BLaER1 (cell line): Measurements from ENCODE around the gene KLHL24.
"Not testable (repeated sequence)": the region's sequence is repeated elsewhere in the genome, so short reads cannot be mapped to it uniquely, and the experiment has no call there.

Experiments
- H3K27ac ChIP-seq: shearing (Covaris generic); formaldehyde crosslinking; 2 replicates; pipeline ENCODE4 v1.8.1; 2022
- H3K27me3 ChIP-seq: shearing (Covaris generic); formaldehyde crosslinking; 2 replicates; pipeline ENCODE4 v1.8.1; 2022
- H3K36me3 ChIP-seq: shearing (Covaris generic); formaldehyde crosslinking; 2 replicates; pipeline ENCODE4 v1.8.1; 2022
- H3K4me1 ChIP-seq: shearing (Covaris generic); formaldehyde crosslinking; 2 replicates; pipeline ENCODE4 v1.8.1; 2022
- H3K4me2 ChIP-seq: shearing (Covaris generic); formaldehyde crosslinking; 2 replicates; pipeline ENCODE4 v1.8.1; 2022
- H3K4me3 ChIP-seq: shearing (Covaris generic); formaldehyde crosslinking; 2 replicates; pipeline ENCODE4 v1.8.1; 2022
- H3K9ac ChIP-seq: shearing (Covaris generic); formaldehyde crosslinking; 2 replicates; pipeline ENCODE4 v1.8.1; 2022
- H3K9me3 ChIP-seq: shearing (Covaris generic); formaldehyde crosslinking; 2 replicates; pipeline ENCODE4 v1.8.1; 2022
- H4K20me1 ChIP-seq: shearing (Covaris generic); formaldehyde crosslinking; 2 replicates; pipeline ENCODE4 v1.8.1; 2022
- Cebpa-rat ChIP-seq: shearing (Covaris generic); IDR thresholded peaks from 2 replicates; pipeline ENCODE4 v1.8.1; 2022

Gene KLHL24

DNA sequence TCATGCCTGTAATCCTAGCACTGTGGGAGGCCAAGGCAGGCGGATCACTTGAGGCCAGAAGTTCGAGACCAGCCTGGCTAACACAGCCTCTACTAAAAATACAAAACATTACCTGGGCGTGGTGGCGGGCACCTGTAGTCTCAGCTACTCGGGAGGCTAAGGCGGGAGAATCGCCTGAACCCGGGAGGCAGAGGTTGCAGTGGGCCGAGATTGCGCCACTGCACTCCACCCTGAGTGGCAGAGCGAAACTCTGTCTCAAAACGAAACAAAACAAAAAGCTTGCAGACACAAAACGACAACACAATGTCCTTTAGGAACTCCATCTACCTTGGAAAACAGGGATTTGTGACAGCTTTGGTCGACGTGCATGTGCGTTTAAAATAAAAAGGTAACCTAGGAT lies 716 bp upstream of the KLHL24 start:
- Histone ChIP-seq H3K27ac (peak overlapping the region; percentile 97), H3K27me3 (no peaks in the 10 kb centered on the region), H3K4me3 (peak overlapping the region; percentile 95), H3K9me3 (no peaks in the 10 kb centered on the region; the same call in 1 of the 2 replicates), H4K20me1 (peaks cover 31% of the 10 kb centered on the region), H3K9ac (peak overlapping the region; percentile 96; the same call in 1 of the 2 replicates), H3K36me3 (peaks cover 15% of the 10 kb centered on the region; the same call in 1 of the 2 replicates), H3K4me2 (peak overlapping the region; percentile 80), H3K4me1 (peaks cover 23% of the 10 kb centered on the region)
- peak; percentile 56; the same call in 1 of the 2 replicates for TF ChIP-seq Cebpa-rat

DNA sequence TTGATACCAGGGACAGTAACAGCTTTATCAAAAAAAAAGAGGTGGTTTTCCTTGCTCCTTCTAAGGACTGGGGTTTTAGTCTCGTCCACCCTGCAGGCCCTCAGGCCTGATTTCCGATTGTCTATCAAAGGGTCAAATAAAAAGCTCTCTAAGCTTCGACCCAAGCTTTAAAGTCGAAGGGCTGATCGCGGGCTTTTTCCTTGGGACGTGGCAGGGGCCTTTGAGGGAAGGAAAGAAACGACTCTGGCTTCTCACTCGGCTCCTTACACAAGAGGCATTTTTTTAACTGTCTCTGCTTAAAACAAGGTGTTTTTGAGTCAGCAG lies 354 bp upstream of the KLHL24 start:
- Histone ChIP-seq H3K4me1 (peaks cover 23% of the 10 kb centered on the region), H3K27ac (peak overlapping the region; percentile 97), H3K4me2 (peak overlapping the region; percentile 80), H4K20me1 (peaks cover 35% of the 10 kb centered on the region), H3K27me3 (no peaks in the 10 kb centered on the region), H3K9ac (peak overlapping the region; percentile 96), H3K9me3 (no peaks in the 10 kb centered on the region; the same call in 1 of the 2 replicates), H3K4me3 (peak overlapping the region; percentile 95), H3K36me3 (peaks cover 15% of the 10 kb centered on the region; the same call in 1 of the 2 replicates)
- TF ChIP-seq Cebpa-rat: no peak

DNA sequence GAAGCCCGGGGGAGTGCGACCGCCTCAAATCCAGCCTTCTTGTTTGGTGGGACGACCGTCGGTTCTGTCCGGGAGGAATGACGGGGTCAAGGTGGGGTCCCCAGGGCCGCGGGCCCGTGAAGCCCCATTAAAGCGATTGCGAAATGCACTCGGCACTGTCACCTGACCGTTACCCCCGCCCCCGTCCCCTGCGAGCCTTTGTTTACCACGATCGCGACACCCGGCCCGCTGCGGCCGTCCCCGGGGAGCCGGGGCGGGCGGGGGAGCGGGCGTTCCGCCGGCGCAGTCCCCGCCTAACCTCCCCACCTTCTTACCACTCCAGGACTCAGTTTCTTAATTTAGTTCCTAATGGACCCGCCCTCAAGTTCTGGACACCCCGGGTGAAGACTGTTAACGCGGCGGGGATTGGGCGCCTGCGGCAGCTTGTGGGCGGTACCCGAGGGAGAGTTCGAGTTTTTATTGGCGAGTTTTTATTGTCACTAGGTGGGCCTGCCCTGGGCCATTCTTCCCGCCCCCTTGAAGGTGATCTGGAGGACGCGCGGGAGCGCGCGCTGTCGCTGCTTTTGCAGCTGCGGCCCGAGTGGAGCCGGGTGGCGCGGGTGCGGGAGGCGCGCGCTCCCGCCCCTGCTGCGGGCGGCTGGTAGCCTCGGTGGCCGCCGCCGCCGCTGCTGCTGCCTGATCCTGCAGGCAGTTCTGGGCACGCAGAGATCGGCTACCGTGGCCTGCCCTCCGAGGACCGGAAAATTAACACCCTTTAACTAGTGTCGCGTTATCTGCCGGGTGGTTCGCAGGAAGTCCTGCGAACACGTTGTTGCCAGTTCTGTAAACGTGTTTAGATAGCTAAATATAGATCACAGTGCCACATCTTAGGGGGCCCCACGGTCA lies 1.0 kb downstream of the KLHL24 start:
- peak overlapping the region; percentile 95 for H3K4me3 ChIP-seq
- TF ChIP-seq Cebpa-rat: peak; percentile 99
- peak overlapping the region; percentile 97 for H3K27ac ChIP-seq
- H3K4me2 ChIP-seq: peak overlapping the region; percentile 92
- H3K9ac ChIP-seq: peak overlapping the region; percentile 96
- peaks cover 18% of the 10 kb centered on the region; the same call in 1 of the 2 replicates for H3K36me3 ChIP-seq
- peaks cover 3% of the 10 kb centered on the region; the same call in 1 of the 2 replicates for H3K9me3 ChIP-seq
- H4K20me1 ChIP-seq: peaks cover 49% of the 10 kb centered on the region
- H3K4me1 ChIP-seq: peaks cover 23% of the 10 kb centered on the region
- no peaks in the 10 kb centered on the region for H3K27me3 ChIP-seq

DNA sequence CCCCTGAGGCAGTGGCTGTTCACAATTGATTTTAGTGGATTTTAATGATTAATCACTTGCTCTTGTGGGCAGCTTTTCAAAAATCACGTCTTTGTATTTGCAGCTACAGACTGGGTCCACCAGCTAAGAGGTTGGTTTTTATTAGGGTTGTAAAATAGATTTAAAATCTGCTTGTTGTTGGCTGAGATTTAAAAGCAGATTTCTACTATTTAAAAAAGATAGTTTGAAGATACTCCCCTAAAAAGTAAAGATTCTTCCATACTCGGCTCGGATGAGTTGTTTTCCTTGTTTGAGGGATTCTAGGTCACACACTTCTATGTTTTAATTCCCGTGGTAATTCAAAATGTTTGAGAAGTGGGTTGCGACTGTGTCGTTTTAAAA lies 1.7 kb downstream of the KLHL24 start:
- Histone ChIP-seq H3K4me3 (peak overlapping the region; percentile 95), H3K9me3 (peaks cover 3% of the 10 kb centered on the region; the same call in 1 of the 2 replicates), H3K9ac (peak overlapping the region; percentile 96), H3K4me1 (peaks cover 23% of the 10 kb centered on the region), H3K27me3 (no peaks in the 10 kb centered on the region), H4K20me1 (peaks cover 55% of the 10 kb centered on the region), H3K36me3 (peaks cover 18% of the 10 kb centered on the region; the same call in 1 of the 2 replicates), H3K4me2 (peak overlapping the region; percentile 92), H3K27ac (peak overlapping the region; percentile 97)
- no peak for TF ChIP-seq Cebpa-rat

DNA sequence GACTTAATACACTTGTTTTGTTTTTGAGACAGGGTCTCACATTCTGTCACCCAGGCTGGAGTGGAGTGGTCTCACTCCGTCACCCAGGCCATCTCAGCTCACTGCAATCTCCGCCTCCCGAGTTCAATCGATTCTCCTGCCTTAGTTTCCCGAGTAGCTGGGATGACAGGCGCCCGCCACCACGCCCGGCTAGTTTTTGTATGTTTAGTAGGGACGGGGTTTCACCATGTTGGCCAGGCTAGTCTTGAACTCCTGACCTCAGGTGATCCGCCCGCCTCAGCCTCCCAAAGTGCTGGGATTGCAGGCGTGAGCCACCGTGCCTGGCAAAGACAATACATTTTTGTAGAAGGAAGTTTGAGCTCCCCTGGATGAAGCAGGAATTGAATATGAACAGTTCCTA lies 2.2 kb downstream of the KLHL24 start:
- peak overlapping the region; percentile 97 for H3K27ac ChIP-seq
- not testable (repeated sequence) for H3K9me3 ChIP-seq, H3K27me3 ChIP-seq
- peak overlapping the region; percentile 96 for H3K9ac ChIP-seq
- peak overlapping the region; percentile 92 for H3K4me2 ChIP-seq
- H3K4me1 ChIP-seq: peaks cover 23% of the 10 kb centered on the region
- H4K20me1 ChIP-seq: peaks cover 60% of the 10 kb centered on the region
- H3K4me3 ChIP-seq: peak overlapping the region; percentile 95
- H3K36me3 ChIP-seq: peaks cover 18% of the 10 kb centered on the region; the same call in 1 of the 2 replicates

DNA sequence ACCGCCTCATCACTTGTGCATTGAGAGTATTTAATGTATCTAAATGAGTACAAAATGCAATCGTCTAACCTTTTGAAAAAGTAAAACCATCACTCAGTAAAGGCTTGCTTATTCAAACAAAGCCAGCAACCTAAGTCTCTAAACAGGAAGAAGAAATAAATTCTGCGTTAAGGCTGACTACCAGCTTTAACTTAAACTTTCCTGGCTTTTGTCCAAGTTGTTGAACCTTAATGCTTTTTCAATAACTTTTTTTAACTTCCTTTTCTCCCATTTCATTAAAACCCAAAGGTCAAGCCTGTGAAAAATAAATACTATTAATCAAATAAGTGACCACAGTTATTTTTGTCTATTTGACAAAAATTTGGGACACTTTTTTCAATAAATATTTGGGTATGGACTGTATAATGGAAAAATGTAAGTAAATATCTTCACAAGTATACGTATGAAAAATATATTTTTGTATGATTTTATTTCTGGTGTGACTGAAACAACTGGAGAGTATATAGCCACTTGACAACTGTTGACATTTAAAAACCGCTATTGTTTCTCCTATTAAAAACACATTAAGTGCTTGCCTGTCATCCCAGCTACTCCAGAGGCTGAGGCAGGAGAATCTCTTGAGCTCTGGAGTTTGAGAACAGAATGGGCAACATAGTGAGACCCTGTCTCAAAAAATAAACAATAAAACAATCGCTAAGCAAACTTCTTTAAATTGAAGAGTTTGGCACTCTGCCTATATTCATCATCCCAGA lies 2.9 kb downstream of the KLHL24 start:
- Histone ChIP-seq H3K9ac (0 out of 2 replicates have a peak overlapping the region, but pooled peaks have one; percentile 96), H3K4me1 (peaks cover 23% of the 10 kb centered on the region), H3K27me3 (no peaks in the 10 kb centered on the region), H3K4me2 (peak overlapping the region; percentile 92), H3K27ac (no peak overlapping the region), H3K9me3 (peaks cover 3% of the 10 kb centered on the region; the same call in 1 of the 2 replicates), H3K4me3 (no peak overlapping the region), H3K36me3 (peaks cover 22% of the 10 kb centered on the region), H4K20me1 (peaks cover 67% of the 10 kb centered on the region)
- TF ChIP-seq Cebpa-rat: no peak

DNA sequence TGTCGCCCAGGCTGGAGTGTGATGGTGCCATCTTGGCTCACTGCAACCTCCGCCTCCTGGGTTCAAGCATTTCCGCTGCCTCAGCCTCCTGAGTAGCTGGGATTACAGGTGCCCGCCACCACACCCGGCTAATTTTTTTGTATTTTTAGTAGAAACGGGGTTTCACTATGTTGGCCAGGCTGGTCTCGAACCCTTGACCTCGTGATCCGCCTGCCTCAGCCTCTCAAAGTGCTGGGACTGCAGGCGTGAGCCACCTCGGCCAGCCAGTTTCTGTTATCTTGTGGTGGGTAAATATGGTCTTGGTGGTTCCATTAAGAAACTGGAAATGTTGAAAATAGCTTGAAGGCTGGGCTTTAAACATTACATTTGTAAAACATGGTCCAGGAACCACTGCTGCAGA lies 5.2 kb downstream of the KLHL24 start:
- H3K27me3 ChIP-seq, H3K4me2 ChIP-seq, H3K9ac ChIP-seq, H3K4me3 ChIP-seq, H3K9me3 ChIP-seq, H3K27ac ChIP-seq: not testable (repeated sequence)
- Histone ChIP-seq H3K4me1 (peaks cover 16% of the 10 kb centered on the region), H3K36me3 (peaks cover 42% of the 10 kb centered on the region), H4K20me1 (peaks cover 90% of the 10 kb centered on the region)

DNA sequence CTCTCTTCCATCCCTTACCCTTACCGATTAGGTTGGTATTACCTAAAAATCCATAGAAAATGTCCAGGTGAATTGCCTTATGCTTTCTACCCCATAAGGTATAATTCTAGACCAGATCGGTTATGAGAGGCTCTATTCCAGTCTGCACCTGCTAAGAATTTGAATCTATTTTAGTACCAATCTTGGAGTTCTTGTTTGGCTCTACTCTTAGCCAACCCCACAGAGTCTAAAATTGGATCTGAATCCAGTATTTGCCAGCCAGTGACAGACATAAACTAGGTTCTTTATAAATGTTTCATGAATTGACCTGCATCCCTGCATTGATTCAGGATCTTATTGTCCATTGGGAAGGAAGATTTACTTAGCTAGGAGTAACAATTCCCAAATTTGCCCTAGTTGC lies 6.5 kb downstream of the KLHL24 start:
- H3K9ac ChIP-seq: no peak overlapping the region

DNA sequence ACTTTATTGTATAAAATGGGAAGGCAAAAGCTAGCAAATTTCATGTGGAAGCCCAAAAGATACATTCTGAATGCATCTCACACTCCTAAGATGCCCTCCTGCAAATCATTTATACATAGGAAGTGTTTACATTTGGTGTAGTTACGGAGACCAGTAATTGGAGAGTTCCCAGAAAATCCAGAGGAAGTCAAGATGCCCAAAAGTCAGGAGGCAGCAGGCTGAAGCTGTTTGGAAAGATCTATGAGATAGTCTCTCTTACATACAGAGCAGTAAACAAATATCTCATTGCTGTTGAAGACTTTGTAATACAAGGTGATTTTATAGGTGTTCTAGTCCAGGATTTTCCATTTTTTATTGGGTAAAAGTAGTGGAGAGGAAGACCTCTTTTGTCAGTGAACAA lies 8.8 kb downstream of the KLHL24 start:
- peaks cover 64% of the 10 kb centered on the region for H3K36me3 ChIP-seq
- no peaks in the 10 kb centered on the region for H3K4me1 ChIP-seq
- H3K4me3 ChIP-seq: no peak overlapping the region
- no peak overlapping the region for H3K9ac ChIP-seq
- no peak overlapping the region for H3K4me2 ChIP-seq
- no peak overlapping the region for H3K27ac ChIP-seq
- H4K20me1 ChIP-seq: peaks cover 66% of the 10 kb centered on the region
- TF ChIP-seq Cebpa-rat: no peak
- H3K9me3 ChIP-seq: peaks cover 36% of the 10 kb centered on the region
- no peaks in the 10 kb centered on the region for H3K27me3 ChIP-seq

More for the DNA sequence above, 6.5 kb downstream of the KLHL24 start:
- Histone ChIP-seq H4K20me1 (peaks cover 87% of the 10 kb centered on the region), H3K36me3 (peaks cover 55% of the 10 kb centered on the region), H3K4me2 (no peak overlapping the region), H3K4me3 (no peak overlapping the region), H3K27me3 (no peaks in the 10 kb centered on the region), H3K9me3 (peaks cover 16% of the 10 kb centered on the region), H3K27ac (no peak overlapping the region), H3K4me1 (peaks cover 16% of the 10 kb centered on the region)
- TF ChIP-seq Cebpa-rat: no peak

DNA sequence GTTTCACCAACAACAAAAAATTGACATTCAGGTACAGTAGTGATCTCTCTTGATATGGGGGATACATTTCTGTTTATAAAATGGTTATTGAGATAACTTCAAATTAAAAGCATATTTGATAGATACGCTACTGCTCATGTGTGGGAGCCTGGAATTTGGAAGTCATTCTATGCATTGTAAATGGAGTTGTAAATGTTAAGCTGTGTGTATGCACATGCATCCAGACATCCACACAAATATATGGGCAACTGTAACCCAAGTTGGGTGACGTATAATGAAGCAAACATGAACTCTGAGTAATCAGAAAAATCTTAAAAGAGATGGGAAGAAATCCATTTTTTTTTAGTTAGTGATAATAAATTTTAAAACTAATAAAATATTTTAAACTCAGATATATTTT lies 9.8 kb downstream of the KLHL24 start:
- Histone ChIP-seq H3K4me3 (no peak overlapping the region), H3K4me2 (no peak overlapping the region), H3K9ac (no peak overlapping the region), H3K9me3 (peaks cover 46% of the 10 kb centered on the region), H4K20me1 (peaks cover 66% of the 10 kb centered on the region), H3K36me3 (peaks cover 74% of the 10 kb centered on the region), H3K27ac (no peak overlapping the region), H3K27me3 (no peaks in the 10 kb centered on the region), H3K4me1 (no peaks in the 10 kb centered on the region)
- no peak for TF ChIP-seq Cebpa-rat
